HepG2 (cell line): ENCODE results near the gene DCAF6. TPM values are rescaled to one million over a fixed set of nuclear protein-coding genes. Genes with fewer than 3 reads are reported as not detected.

ENCODE experiments used
- ATAC-seq: fragments of 200-7000 bp; cut with Tn5 transposase; 3 replicates; pipeline ENCODE4 v1.9.1; 2020; ENCODE audit warnings: mild to moderate bottlenecking, moderate library complexity
- BruUV-seq: library from RNA; stranded (reverse); fragments of 400-500 nt; replicated peaks from 2 replicates; lab custom pipeline; 2021; lab: Mats Ljungman, UMichigan
- CTCF ChIA-PET: fragments of 300-600 bp; formaldehyde crosslinking; extraction: SDS; loops from one replicate; lab custom pipeline; 2021; ENCODE audit warnings: low total read pairs, inconsistent platforms, low intra/inter-chr PET ratio; lab: Yijun Ruan, JAX
- POLR2A ChIA-PET: fragments of 350-600 bp; sonication (Branson Sonifier 250); formaldehyde crosslinking; loops from one replicate; lab custom pipeline; 2020; ENCODE audit warnings: antibody characterized with exemption, inconsistent platforms; lab: Yijun Ruan, JAX
- DNase-seq: peaks from one replicate; pipeline ENCODE4 v3.0.0-alpha.2; 2015; ENCODE audit warnings: low spot score
- FAIRE-seq: peaks from 3 replicates; lab custom pipeline; 2011; peaks lifted over from hg19 to GRCh38; lab: Jason Lieb, UNC
- H2AFZ ChIP-seq: one replicate; pipeline ENCODE4 v1.6.1; 2011; ENCODE audit warnings: low read length, inconsistent platforms
- H3K27ac ChIP-seq: fragments of 300-600 bp; 3 replicates; pipeline ENCODE4 v1.8.0; 2011; ENCODE audit warnings: mixed run types, mild to moderate bottlenecking, mixed read lengths, low read length, inconsistent platforms; ENCODE audit not compliant: insufficient read depth; ENCODE audit errors: extremely low read length
- H3K27me3 ChIP-seq, 2 experiments: fragments of 200-600 bp in 1 of 2; 2 replicates in 1 of 2; 3 replicates in 1 of 2; pipeline versions ENCODE4 v1.6.0 to v1.8.0; 2011; ENCODE audit warnings: low read length in 2 of 2, mild to moderate bottlenecking in 2 of 2, moderate library complexity in 2 of 2, inconsistent platforms in 1 of 2; ENCODE audit not compliant: insufficient read depth in 2 of 2, control insufficient read depth in 1 of 2
- H3K36me3 ChIP-seq, 2 experiments: fragments of 200-600 bp in 1 of 2; replicated peaks in 1 of 2; 2 replicates in 1 of 2; 3 replicates in 1 of 2; pipeline versions ENCODE4 v1.5.1 to v1.8.0; 2011; ENCODE audit warnings: low read length in 2 of 2, inconsistent platforms in 1 of 2; ENCODE audit not compliant: insufficient read depth in 2 of 2, control insufficient read depth in 1 of 2
- H3K4me1 ChIP-seq: 2 replicates; pipeline ENCODE4 v1.5.1; 2012; ENCODE audit warnings: low read length, inconsistent platforms; ENCODE audit not compliant: insufficient read depth
- H3K4me2 ChIP-seq: 2 replicates; pipeline ENCODE4 v1.6.0; 2011; ENCODE audit warnings: low read depth, low read length, inconsistent platforms
- H3K4me3 ChIP-seq, 3 experiments: fragments of 200-600 bp in 1 of 3; sonication (generic), shearing (Covaris generic) in 1 of 3; replicated peaks in 1 of 3; 2 replicates each; pipeline ENCODE4 v1.5.1; 2011 to 2016; ENCODE audit warnings: low read length in 3 of 3, inconsistent platforms in 2 of 3, low read depth in 2 of 3, mild to moderate bottlenecking in 2 of 3, control low read depth in 1 of 3, mixed read lengths in 1 of 3; ENCODE audit not compliant: insufficient read depth in 1 of 3
- H3K79me2 ChIP-seq: one replicate; pipeline ENCODE4 v1.6.1; 2011; ENCODE audit warnings: low read length, inconsistent platforms; ENCODE audit not compliant: insufficient read depth
- H3K9ac ChIP-seq: 2 replicates; pipeline ENCODE4 v1.6.0; 2011; ENCODE audit warnings: mild to moderate bottlenecking, low read depth, low read length, inconsistent platforms; ENCODE audit not compliant: insufficient read depth
- H3K9me3 ChIP-seq: 2 replicates; pipeline ENCODE4 v1.5.1; 2012; ENCODE audit warnings: mild to moderate bottlenecking, low read length
- H4K20me1 ChIP-seq: 2 replicates; pipeline ENCODE4 v1.6.0; 2011; ENCODE audit warnings: inconsistent platforms, mild to moderate bottlenecking, low read length, moderate library complexity; ENCODE audit not compliant: insufficient read depth
- ARID2 ChIP-seq: sonication (generic); formaldehyde crosslinking; IDR thresholded peaks from 2 replicates; pipeline ENCODE4 v1.8.1; 2022; ENCODE audit warnings: mild to moderate bottlenecking, missing genetic modification reagents, borderline replicate concordance
- FUBP1 ChIP-seq: sonication (generic); formaldehyde crosslinking; IDR thresholded peaks from 2 replicates; pipeline ENCODE4 v1.5.1; 2020; ENCODE audit warnings: missing genetic modification reagents, mild to moderate bottlenecking, borderline replicate concordance
- HMG20A ChIP-seq: IDR thresholded peaks from 2 replicates; pipeline ENCODE4 v1.6.1; 2016; ENCODE audit warnings: borderline replicate concordance
- HNRNPH1 ChIP-seq: fragments of 200-400 bp; formaldehyde crosslinking; optimal IDR thresholded peaks from 2 replicates; pipeline ENCODE3; 2017; ENCODE audit warnings: mild to moderate bottlenecking, low read depth, low read length
- SRY ChIP-seq: sonication (generic); formaldehyde crosslinking; IDR thresholded peaks from 2 replicates; pipeline ENCODE4 v1.8.0; 2022; ENCODE audit warnings: mild to moderate bottlenecking, missing genetic modification reagents
- ZNF629 ChIP-seq: sonication (generic); formaldehyde crosslinking; conservative IDR thresholded peaks from 2 replicates; pipeline ENCODE4 v1.5.0; 2020; ENCODE audit warnings: missing genetic modification reagents
- ZNF850 ChIP-seq: sonication (generic); formaldehyde crosslinking; conservative IDR thresholded peaks from 2 replicates; pipeline ENCODE4 v1.9.0; 2021; ENCODE audit warnings: mild to moderate bottlenecking, missing genetic modification reagents
- ZSCAN9 ChIP-seq: IDR thresholded peaks from 2 replicates; pipeline ENCODE4 v1.6.1; 2016; ENCODE audit warnings: borderline replicate concordance
- WGBS: methylation state at CpG from one replicate; pipeline ENCODE4 v1.1.6; 2017; ENCODE audit warnings: low lambda C conversion rate; 5-methylcytosine and 5-hydroxymethylcytosine counted together
- in situ Hi-C: cut with HindIII; loops from 2 replicates; pipeline ENCODE4 v1.10.0; 2017; ENCODE audit warnings: low pct_unique_long_range_greater_than_20kb; ENCODE audit not compliant: extremely low pct_ligation_motif_present
- intact Hi-C: fragments of 100-400 bp; cut with micrococcal nuclease; formaldehyde crosslinking; loops from one replicate; pipeline ENCODE4 v1.10.0; 2022; ENCODE audit not compliant: unreplicated experiment
- polyA plus RNA-seq, 8 experiments: library from polyadenylated mRNA; depleted of rRNA in 3 of 8; stranded (reverse) in 7 of 8; unstranded in 1 of 8; fragments of >200 nt; fragmentation: Illumina TruSeq in 4 of 8; extraction: Trizol in 4 of 8; gene quantifications; 2 replicates each; pipeline versions ENCODE4 v1.2.1 to v1.2.3, GENCODE V29; 2011 to 2016; ENCODE audit warnings: low read depth in 4 of 8, missing spikeins in 1 of 8, mixed read lengths in 1 of 8; ENCODE audit not compliant: insufficient read depth in 1 of 8
- total RNA-seq, 5 experiments: library from RNA; depleted of rRNA; stranded (reverse); fragments of >200 nt; fragmentation: Illumina TruSeq; extraction: Trizol; gene quantifications; 2 replicates each; pipeline ENCODE4 v1.2.3, GENCODE V29; 2016; ENCODE audit warnings: low read depth in 1 of 5

Gene DCAF6
- total and polyA plus RNA-seq, 2 of the 13 experiments (the other 11 are each of a cell fraction or from before 2014, with no cell fraction given): 24.7 to 33.7 TPM

DNA sequence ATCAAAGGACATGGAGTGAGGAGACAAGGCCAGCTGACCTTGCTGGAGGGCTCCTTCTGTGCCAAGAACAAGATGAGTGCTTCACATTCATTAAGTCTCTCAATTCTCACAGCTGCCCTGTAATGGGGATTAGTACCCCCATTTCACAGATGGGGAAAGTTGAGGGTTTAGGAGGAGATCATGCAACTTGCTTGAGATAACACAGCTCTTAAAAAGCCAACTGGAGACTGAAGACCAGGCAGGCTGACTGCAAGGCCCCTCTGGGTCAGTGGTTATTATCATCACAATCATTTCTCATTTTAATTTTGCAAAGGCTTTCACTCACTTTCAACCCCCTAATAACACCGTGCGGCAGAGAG, 153.5 kb downstream of the DCAF6 start:
- no peak for FAIRE-seq
- intact Hi-C loops: loop anchor here (5.0 kb wide), 1 partner anchor 57 kb away; no protein-coding TSS in a partner anchor

DNA sequence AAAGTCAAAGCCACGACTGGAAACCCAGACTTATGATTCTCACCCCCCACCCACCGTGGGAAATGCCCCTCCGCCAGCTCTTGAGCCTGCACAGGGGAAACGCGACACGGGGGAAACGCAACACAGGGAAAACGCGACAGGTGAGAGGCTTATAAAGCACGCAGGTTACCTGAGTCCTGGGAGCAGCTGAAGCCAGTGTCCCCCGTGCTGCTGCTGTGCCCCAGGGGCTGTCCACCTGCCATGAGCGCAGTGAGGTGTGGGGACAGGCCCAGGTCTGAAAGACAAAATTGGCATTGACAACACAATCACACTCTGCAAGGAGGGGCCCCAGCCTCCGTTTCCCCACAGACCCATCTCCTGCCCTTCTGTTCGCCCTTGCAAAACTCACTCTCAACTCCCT, 153.9 kb downstream of the DCAF6 start:
- Histone ChIP-seq H4K20me1 (no peaks in the 10 kb centered on the region), H3K4me2 (no peak overlapping the region), H3K4me3 (no peak overlapping the region)
- 63% methylated on average over 14 of the region's 14 CpGs for WGBS
- intact Hi-C loops: loop anchor here (5.0 kb wide), 1 partner anchor 57 kb away; no protein-coding TSS in a partner anchor
- TF ChIP-seq ZSCAN9 (CRISPR knock-in tag): no peak
- no peak for TF ChIP-seq HNRNPH1
- no peak for TF ChIP-seq HMG20A
- TF ChIP-seq ARID2: no peak
- TF ChIP-seq ZNF850: no peak
- no peak for TF ChIP-seq SRY (CRISPR knock-in tag)
- TF ChIP-seq, all 625 proteins: peak for 0
- no peak for FAIRE-seq
- Histone ChIP-seq H3K36me3 (no peaks in the 10 kb centered on the region), H3K27me3 (0 out of 5 replicates have a peak, but pooled peaks cover 2 to 4% of the 10 kb centered on the region in 2 experiments), H3K9me3 (no peaks in the 10 kb centered on the region), H3K79me2 (no peaks in the 10 kb centered on the region), H3K4me1 (no peaks in the 10 kb centered on the region), H2AFZ (no peak overlapping the region), H3K27ac (no peak overlapping the region), H3K9ac (no peak overlapping the region)
- no peak for DNase-seq
- POLR2A ChIA-PET: no interaction called here
- CTCF ChIA-PET: no interaction called here
- BruUV-seq: no TSS peak
- in situ Hi-C loops: loop anchor here (5.0 kb wide), 1 partner anchor 232 kb away; no protein-coding TSS in a partner anchor
- no peak for ATAC-seq

More for the DNA sequence above, 153.5 kb downstream of the DCAF6 start:
- 97% methylated on average over 2 of the region's 2 CpGs for WGBS
- 0 out of 5 replicates have a peak, but pooled peaks cover 2% of the 10 kb centered on the region in 2 experiments for H3K27me3 ChIP-seq
- H3K27ac ChIP-seq: no peak overlapping the region
- no peak overlapping the region for H2AFZ ChIP-seq
- ChIA-PET CTCF (no interaction called here), POLR2A (no interaction called here)
- no peaks in the 10 kb centered on the region for H3K4me1 ChIP-seq
- no peaks in the 10 kb centered on the region for H4K20me1 ChIP-seq
- in situ Hi-C loops: loop anchor here (5.0 kb wide), 1 partner anchor 232 kb away; no protein-coding TSS in a partner anchor
- BruUV-seq: no TSS peak
- no peak overlapping the region for H3K4me3 ChIP-seq
- no peak overlapping the region for H3K4me2 ChIP-seq
- H3K36me3 ChIP-seq: no peaks in the 10 kb centered on the region
- no peaks in the 10 kb centered on the region for H3K9me3 ChIP-seq
- no peak overlapping the region for H3K9ac ChIP-seq
- ATAC-seq (no peak), DNase-seq (no peak)
- H3K79me2 ChIP-seq: no peaks in the 10 kb centered on the region
- TF ChIP-seq FUBP1 (CRISPR knock-in tag) (no peak), ZNF629 (CRISPR knock-in tag) (peak; percentile 75)
